Peyer's patch (tissue), 4 donors: ENCODE measurements around the gene NUDT6.

Experiments
- POLR2A ChIP-seq, 2 donors: fragments of 450-650 bp; IDR thresholded peaks; one replicate each; pipeline ENCODE4 v1.5.1; 2017; ENCODE audit warnings: antibody characterized with exemption in 2 of 2, mild to moderate bottlenecking in 2 of 2, moderate library complexity in 2 of 2
- TF ChIP-seq, protein P1 (sequence below), 6 experiments: fragments of 450-650 bp in 4 of 6; fragments of 200-600 bp in 2 of 6; sonication (generic) in 1 of 6; IDR thresholded peaks; one replicate each; pipeline ENCODE4 v1.5.1; 2017 to 2019; ENCODE audit warnings: antibody characterized with exemption in 6 of 6, mild to moderate bottlenecking in 3 of 6, moderate library complexity in 1 of 6

DNA sequence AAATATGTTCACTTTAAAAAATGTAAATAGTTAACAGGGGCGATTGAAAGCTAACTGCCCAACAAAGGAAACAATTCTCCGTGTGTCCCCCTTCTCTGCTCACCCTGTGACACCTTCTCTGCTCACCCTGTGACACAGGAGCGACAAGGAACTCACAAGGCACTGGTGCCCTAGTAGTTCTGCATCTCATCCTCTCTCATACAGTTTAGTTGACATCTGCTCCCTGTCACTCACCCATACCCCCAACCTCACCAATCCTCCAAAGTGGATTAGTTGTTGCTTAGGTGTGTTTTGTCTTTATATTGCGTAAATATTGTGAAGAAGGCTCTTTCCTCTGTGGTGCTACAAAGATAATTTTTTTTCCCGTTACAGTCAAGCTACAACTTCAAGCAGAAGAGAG, 46.4 kb downstream of the NUDT6 start:
- TF ChIP-seq, protein P1, sequence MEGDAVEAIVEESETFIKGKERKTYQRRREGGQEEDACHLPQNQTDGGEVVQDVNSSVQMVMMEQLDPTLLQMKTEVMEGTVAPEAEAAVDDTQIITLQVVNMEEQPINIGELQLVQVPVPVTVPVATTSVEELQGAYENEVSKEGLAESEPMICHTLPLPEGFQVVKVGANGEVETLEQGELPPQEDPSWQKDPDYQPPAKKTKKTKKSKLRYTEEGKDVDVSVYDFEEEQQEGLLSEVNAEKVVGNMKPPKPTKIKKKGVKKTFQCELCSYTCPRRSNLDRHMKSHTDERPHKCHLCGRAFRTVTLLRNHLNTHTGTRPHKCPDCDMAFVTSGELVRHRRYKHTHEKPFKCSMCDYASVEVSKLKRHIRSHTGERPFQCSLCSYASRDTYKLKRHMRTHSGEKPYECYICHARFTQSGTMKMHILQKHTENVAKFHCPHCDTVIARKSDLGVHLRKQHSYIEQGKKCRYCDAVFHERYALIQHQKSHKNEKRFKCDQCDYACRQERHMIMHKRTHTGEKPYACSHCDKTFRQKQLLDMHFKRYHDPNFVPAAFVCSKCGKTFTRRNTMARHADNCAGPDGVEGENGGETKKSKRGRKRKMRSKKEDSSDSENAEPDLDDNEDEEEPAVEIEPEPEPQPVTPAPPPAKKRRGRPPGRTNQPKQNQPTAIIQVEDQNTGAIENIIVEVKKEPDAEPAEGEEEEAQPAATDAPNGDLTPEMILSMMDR (IDR thresholded peaks at IDR 0.05) = no peak
- TF ChIP-seq POLR2A (IDR thresholded peaks at IDR 0.05) = no peak
